Spleen (tissue), 7 donors: ENCODE measurements around the gene AADAT.

Experiments
- POLR2AphosphoS5 ChIP-seq, 3 donors: sonication (generic); formaldehyde crosslinking; IDR thresholded peaks; one replicate each; pipeline ENCODE4 v1.5.1; 2017; ENCODE audit warnings: antibody characterized with exemption in 3 of 3
- TF ChIP-seq, protein P1 (sequence below), 11 experiments: fragments of 200-600 bp in 7 of 11; fragments of 450-650 bp in 4 of 11; sonication (generic) in 4 of 11; IDR thresholded peaks in 8 of 11; conservative IDR thresholded peaks in 3 of 11; 1 replicate in 7 of 11; 2 replicates in 4 of 11; pipeline versions ENCODE4 v1.4.0 to v1.8.0; 2016 to 2021; ENCODE audit warnings: antibody characterized with exemption in 11 of 11, inconsistent platforms in 4 of 11, mild to moderate bottlenecking in 1 of 11
- donor health status: DM: no; HTN: no; CAD: no; lungs with moderate emphysema.
- donor health status: DM: no; HTN: no; CAD: no.
- donor health status: DM: no; HTN: no; CAD: no.

- TF ChIP-seq, protein P1, sequence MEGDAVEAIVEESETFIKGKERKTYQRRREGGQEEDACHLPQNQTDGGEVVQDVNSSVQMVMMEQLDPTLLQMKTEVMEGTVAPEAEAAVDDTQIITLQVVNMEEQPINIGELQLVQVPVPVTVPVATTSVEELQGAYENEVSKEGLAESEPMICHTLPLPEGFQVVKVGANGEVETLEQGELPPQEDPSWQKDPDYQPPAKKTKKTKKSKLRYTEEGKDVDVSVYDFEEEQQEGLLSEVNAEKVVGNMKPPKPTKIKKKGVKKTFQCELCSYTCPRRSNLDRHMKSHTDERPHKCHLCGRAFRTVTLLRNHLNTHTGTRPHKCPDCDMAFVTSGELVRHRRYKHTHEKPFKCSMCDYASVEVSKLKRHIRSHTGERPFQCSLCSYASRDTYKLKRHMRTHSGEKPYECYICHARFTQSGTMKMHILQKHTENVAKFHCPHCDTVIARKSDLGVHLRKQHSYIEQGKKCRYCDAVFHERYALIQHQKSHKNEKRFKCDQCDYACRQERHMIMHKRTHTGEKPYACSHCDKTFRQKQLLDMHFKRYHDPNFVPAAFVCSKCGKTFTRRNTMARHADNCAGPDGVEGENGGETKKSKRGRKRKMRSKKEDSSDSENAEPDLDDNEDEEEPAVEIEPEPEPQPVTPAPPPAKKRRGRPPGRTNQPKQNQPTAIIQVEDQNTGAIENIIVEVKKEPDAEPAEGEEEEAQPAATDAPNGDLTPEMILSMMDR (IDR thresholded peaks at IDR 0.05 in 8 of 11, conservative IDR thresholded peaks at IDR 0.05 in 3 of 11): no peak
- TF ChIP-seq POLR2AphosphoS5 (IDR thresholded peaks at IDR 0.05): no peak
Observed at GRCh38 chr4:170035845-170036244, 53.9 kb downstream of the AADAT start.
